Sciatic nerve (tissue), 2 donors: ENCODE results near the gene PANK1. TPM values are rescaled to one million over a fixed set of nuclear protein-coding genes. Genes with fewer than 3 reads are reported as not detected.
A peak's percentile ranks its signal among the peaks of the same experiment; 100 is the strongest.

Experiments used
- ATAC-seq: fragments of 200-7000 bp; cut with Tn5 transposase; one replicate; pipeline ENCODE4 v1.9.1; 2020; ENCODE audit warnings: mild to moderate bottlenecking, moderate library complexity
- DNase-seq: peaks from one replicate; pipeline ENCODE4 v3.0.0-alpha.2; 2020; ENCODE audit warnings: low spot score
- intact Hi-C: fragments of 100-400 bp; cut with DNase I; formaldehyde crosslinking; loops from one replicate; pipeline ENCODE4 v1.14.2; 2022
- total RNA-seq: library from RNA; stranded (reverse); fragmentation: NEBNext Ultra II Directional; extraction: Animal tissue kit (Norgen Biotek cat#: 25700); gene quantifications from one replicate; pipeline ENCODE4 v1.2.1, GENCODE V29; 2021
- donor health status: DM: no; HTN: no; CAD: no.
- donor health status: DM: no; HTN: no; CAD: no.

Gene PANK1
- total RNA-seq, 1 donor from 2014 or later: 4.9 TPM

GRCh38 chr10:89588671-89589070, 56.4 kb downstream of the PANK1 start:
- no peak for ATAC-seq
- DNase-seq: no peak
- intact Hi-C loops: no loop called here

GRCh38 chr10:89582022-89582421, 63.0 kb downstream of the PANK1 start:
- DNase-seq (no peak), ATAC-seq (no peak)
- intact Hi-C loops: no loop called here

GRCh38 chr10:89580243-89580642, 64.8 kb downstream of the PANK1 start:
- no peak for DNase-seq
- no peak for ATAC-seq
- intact Hi-C loops: no loop called here

GRCh38 chr10:89576696-89577095, 68.3 kb downstream of the PANK1 start:
- ATAC-seq (no peak), DNase-seq (no peak)
- intact Hi-C loops: no loop called here

- intact Hi-C loops: no loop called here
- ATAC-seq (no peak), DNase-seq (no peak)
These were observed 69.0 kb downstream of the PANK1 start for GRCh38 chr10:89576022-89576421.

- intact Hi-C loops: no loop called here
- no peak for ATAC-seq
- no peak for DNase-seq
These were observed 70.0 kb downstream of the PANK1 start for GRCh38 chr10:89575031-89575430.

GRCh38 chr10:89574368-89574767, 70.7 kb downstream of the PANK1 start:
- ATAC-seq: peak; percentile 26
- intact Hi-C loops: no loop called here
- DNase-seq: no peak

GRCh38 chr10:89567576-89568245, 77.3 kb downstream of the PANK1 start:
- intact Hi-C loops: loop anchor here (10.0 kb wide), 1 partner anchor 143 kb away; no protein-coding TSS in a partner anchor
- no peak for ATAC-seq
- DNase-seq: no peak

GRCh38 chr10:89566992-89567391, 78.0 kb downstream of the PANK1 start:
- DNase-seq (no peak), ATAC-seq (no peak)
- intact Hi-C loops: loop anchor here (10.0 kb wide), 1 partner anchor 142 kb away; no protein-coding TSS in a partner anchor

GRCh38 chr10:89566095-89566950, 78.7 kb downstream of the PANK1 start:
- intact Hi-C loops: loop anchor here (10.0 kb wide), 1 partner anchor 142 kb away; no protein-coding TSS in a partner anchor
- DNase-seq (no peak), ATAC-seq (no peak)

- no peak for ATAC-seq
- intact Hi-C loops: loop anchor here (10.0 kb wide), 1 partner anchor 140 kb away; no protein-coding TSS in a partner anchor
- no peak for DNase-seq
These were observed 79.9 kb downstream of the PANK1 start for GRCh38 chr10:89565180-89565579.

- intact Hi-C loops: loop anchor here (10.0 kb wide), 1 partner anchor 139 kb away; no protein-coding TSS in a partner anchor
- no peak for DNase-seq
- peak; percentile 75 for ATAC-seq
These were observed 81.1 kb downstream of the PANK1 start for GRCh38 chr10:89563861-89564478.

GRCh38 chr10:89563311-89563710, 81.7 kb downstream of the PANK1 start:
- no peak for DNase-seq
- intact Hi-C loops: loop anchor here (10.0 kb wide), 1 partner anchor 139 kb away; no protein-coding TSS in a partner anchor
- ATAC-seq: no peak

GRCh38 chr10:89556600-89556999, 88.4 kb downstream of the PANK1 start:
- ATAC-seq (no peak), DNase-seq (no peak)
- intact Hi-C loops: no loop called here

GRCh38 chr10:89555688-89556445, 89.2 kb downstream of the PANK1 start:
- peak; percentile 60 for ATAC-seq
- intact Hi-C loops: no loop called here
- DNase-seq: no peak

GRCh38 chr10:89554433-89554832, 90.6 kb downstream of the PANK1 start:
- ATAC-seq: no peak
- intact Hi-C loops: no loop called here
- DNase-seq: no peak

GRCh38 chr10:89553064-89553734, 91.8 kb downstream of the PANK1 start:
- intact Hi-C loops: no loop called here
- ATAC-seq (no peak), DNase-seq (no peak)

GRCh38 chr10:89552213-89552612, 92.8 kb downstream of the PANK1 start:
- DNase-seq (no peak), ATAC-seq (no peak)
- intact Hi-C loops: no loop called here
